ENCODE measurements around the gene CC2D2A. TPM values are rescaled to one million over a fixed set of nuclear protein-coding genes. Genes with fewer than 3 reads are reported as not detected.

CC2D2A gene
- total RNA-seq, 1 donor from 2014 or later, result 9.6 TPM

- no peak for TF ChIP-seq CTCF (IDR thresholded peaks at IDR 0.05; ENCODE audit: borderline replicate concordance)
- Histone ChIP-seq H3K27me3 (ENCODE audit: low read depth) (no peaks in the 10 kb centered on the region), H3K4me1 (no peaks in the 10 kb centered on the region), H3K9me3 (replicated peaks) (no peaks in the 10 kb centered on the region), H3K4me3 (no peak overlapping the region), H3K27ac (replicated peaks) (no peak overlapping the region), H3K36me3 (peaks cover 34% of the 10 kb centered on the region)
- no peak for DNase-seq
- intact Hi-C loops (cut with micrococcal nuclease), result no loop called here
Observed at GRCh38 chr4:15556511-15557092, 86.9 kb downstream of the CC2D2A start.

GRCh38 chr4:15557786-15558550, 88.3 kb downstream of the CC2D2A start:
- no peak overlapping the region for H3K4me3 ChIP-seq
- DNase-seq, result no peak
- TF ChIP-seq CTCF (IDR thresholded peaks at IDR 0.05; ENCODE audit: borderline replicate concordance), result no peak
- H3K36me3 ChIP-seq, result peaks cover 34% of the 10 kb centered on the region
- intact Hi-C loops (cut with micrococcal nuclease), result no loop called here
- H3K9me3 ChIP-seq (replicated peaks), result no peaks in the 10 kb centered on the region
- no peaks in the 10 kb centered on the region for H3K4me1 ChIP-seq
- no peak overlapping the region for H3K27ac ChIP-seq (replicated peaks)
- no peaks in the 10 kb centered on the region for H3K27me3 ChIP-seq (ENCODE audit: low read depth)

GRCh38 chr4:15558561-15558960, 88.9 kb downstream of the CC2D2A start:
- H3K4me1 ChIP-seq, result no peaks in the 10 kb centered on the region
- intact Hi-C loops (cut with micrococcal nuclease), result no loop called here
- H3K4me3 ChIP-seq, result no peak overlapping the region
- no peak for TF ChIP-seq CTCF (IDR thresholded peaks at IDR 0.05; ENCODE audit: borderline replicate concordance)
- H3K36me3 ChIP-seq, result peaks cover 37% of the 10 kb centered on the region
- no peaks in the 10 kb centered on the region for H3K27me3 ChIP-seq (ENCODE audit: low read depth)
- H3K27ac ChIP-seq (replicated peaks), result no peak overlapping the region
- H3K9me3 ChIP-seq (replicated peaks), result no peaks in the 10 kb centered on the region
- DNase-seq, result no peak

- H3K4me1 ChIP-seq, result no peaks in the 10 kb centered on the region
- DNase-seq, result no peak
- H3K27me3 ChIP-seq (ENCODE audit: low read depth), result no peaks in the 10 kb centered on the region
- intact Hi-C loops (cut with micrococcal nuclease), result no loop called here
- no peak overlapping the region for H3K27ac ChIP-seq (replicated peaks)
- TF ChIP-seq CTCF (IDR thresholded peaks at IDR 0.05; ENCODE audit: borderline replicate concordance), result no peak
- peaks cover 47% of the 10 kb centered on the region for H3K36me3 ChIP-seq
- no peaks in the 10 kb centered on the region for H3K9me3 ChIP-seq (replicated peaks)
- H3K4me3 ChIP-seq, result no peak overlapping the region
Observed at GRCh38 chr4:15562114-15562513, 92.4 kb downstream of the CC2D2A start.

- no peak overlapping the region for H3K4me3 ChIP-seq
- H3K36me3 ChIP-seq, result peaks cover 48% of the 10 kb centered on the region
- no peak for TF ChIP-seq CTCF (IDR thresholded peaks at IDR 0.05; ENCODE audit: borderline replicate concordance)
- H3K9me3 ChIP-seq (replicated peaks), result no peaks in the 10 kb centered on the region
- intact Hi-C loops (cut with micrococcal nuclease), result no loop called here
- H3K4me1 ChIP-seq, result no peaks in the 10 kb centered on the region
- no peak for DNase-seq
- H3K27me3 ChIP-seq (ENCODE audit: low read depth), result no peaks in the 10 kb centered on the region
- no peak overlapping the region for H3K27ac ChIP-seq (replicated peaks)
Observed at GRCh38 chr4:15562623-15563022, 92.9 kb downstream of the CC2D2A start.
